GM18870 (cell line): ENCODE results near the gene SCFD2.
A peak's percentile ranks its signal among the peaks of the same experiment; 100 is the strongest.

Experiments
- ATAC-seq: cut with Tn5 transposase; IDR thresholded peaks from one replicate; pipeline ENCODE4 v1.9.1; 2021; ENCODE audit warnings: moderate library complexity; ENCODE audit not compliant: unreplicated experiment

SCFD2 gene

GRCh38 chr4:53019485-53020382 is 346.1 kb downstream of the SCFD2 start:
- no peak for ATAC-seq

- no peak for ATAC-seq
Observed at GRCh38 chr4:53018471-53018870, 347.4 kb downstream of the SCFD2 start.

DNA sequence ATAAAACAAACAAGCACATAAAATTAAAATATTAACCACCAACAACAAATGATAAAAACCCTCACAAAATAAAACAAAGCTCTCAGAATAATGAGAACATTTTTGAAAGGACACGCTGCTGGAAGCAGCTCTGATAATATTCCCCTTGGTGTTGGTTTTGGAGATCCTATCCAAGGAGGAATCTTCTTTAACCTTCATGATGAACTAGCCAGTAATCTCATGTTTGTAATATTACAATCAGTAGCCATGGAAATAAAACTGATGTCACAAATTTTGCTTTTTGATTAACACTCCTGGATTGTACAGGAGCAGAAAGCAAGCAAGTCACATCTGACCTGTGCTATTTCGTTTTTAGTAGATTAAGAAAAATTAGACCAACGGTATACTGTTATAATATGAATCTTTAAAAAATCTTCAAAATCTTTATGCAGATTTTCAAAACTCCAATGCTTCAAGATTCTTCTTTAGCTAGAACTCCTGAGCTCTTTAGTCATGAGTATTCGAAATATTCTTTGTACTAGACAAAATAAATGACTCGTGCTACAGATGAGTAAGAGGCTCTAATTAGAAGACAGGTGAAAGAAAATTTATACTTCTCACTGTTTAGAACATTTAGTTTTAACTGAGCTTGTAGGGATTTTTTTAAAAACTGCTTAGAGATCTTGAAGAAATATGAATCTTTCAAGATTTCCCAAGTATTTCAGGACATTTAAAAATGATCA is 349.6 kb downstream of the SCFD2 start:
- ATAC-seq = no peak

DNA sequence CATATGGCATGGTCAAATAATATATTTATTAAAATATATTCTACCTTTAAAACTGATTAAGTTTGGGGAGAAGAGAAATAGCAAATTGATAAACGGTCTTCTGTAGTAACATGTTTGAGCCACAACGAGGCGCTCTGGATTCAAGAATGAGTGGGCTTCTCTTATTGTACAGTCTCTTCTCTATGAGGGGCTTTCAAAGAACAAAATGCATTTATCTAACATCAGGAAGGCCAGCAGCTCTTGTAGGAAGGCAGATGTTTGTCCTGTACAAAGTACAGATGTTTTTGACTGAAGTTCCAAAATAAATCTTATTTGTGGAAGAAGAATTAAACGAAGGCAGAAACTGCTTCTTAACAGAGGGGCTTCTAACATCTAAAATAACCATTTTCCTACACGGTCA is 350.2 kb downstream of the SCFD2 start:
- ATAC-seq = no peak

- ATAC-seq = no peak
Observed at GRCh38 chr4:53014881-53015280, 351.0 kb downstream of the SCFD2 start.

- no peak for ATAC-seq
Observed at GRCh38 chr4:53013873-53014775, 351.7 kb downstream of the SCFD2 start.

DNA sequence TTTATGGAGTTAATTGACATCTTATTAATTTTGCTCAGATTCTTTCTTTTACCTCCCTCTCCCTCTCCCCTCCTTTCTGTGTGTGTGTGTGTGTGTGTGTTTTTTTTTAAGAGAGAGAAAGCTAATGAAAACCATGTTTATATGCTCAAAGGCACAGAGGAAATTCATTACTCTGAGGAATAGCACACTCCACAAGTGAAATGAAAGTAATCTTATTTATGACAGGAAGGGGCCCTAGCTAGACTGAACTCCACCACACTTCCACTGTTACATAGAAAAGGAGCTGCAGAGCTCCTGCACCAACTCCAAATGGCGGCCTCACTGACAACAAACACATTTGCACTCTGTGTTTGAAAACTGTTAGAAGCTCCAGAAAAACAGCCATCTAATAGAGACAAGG is 353.1 kb downstream of the SCFD2 start:
- peak; percentile 82 for ATAC-seq

GRCh38 chr4:53011259-53011905 is 354.5 kb downstream of the SCFD2 start:
- ATAC-seq = no peak

GRCh38 chr4:53010318-53010717 is 355.5 kb downstream of the SCFD2 start:
- ATAC-seq = no peak

DNA sequence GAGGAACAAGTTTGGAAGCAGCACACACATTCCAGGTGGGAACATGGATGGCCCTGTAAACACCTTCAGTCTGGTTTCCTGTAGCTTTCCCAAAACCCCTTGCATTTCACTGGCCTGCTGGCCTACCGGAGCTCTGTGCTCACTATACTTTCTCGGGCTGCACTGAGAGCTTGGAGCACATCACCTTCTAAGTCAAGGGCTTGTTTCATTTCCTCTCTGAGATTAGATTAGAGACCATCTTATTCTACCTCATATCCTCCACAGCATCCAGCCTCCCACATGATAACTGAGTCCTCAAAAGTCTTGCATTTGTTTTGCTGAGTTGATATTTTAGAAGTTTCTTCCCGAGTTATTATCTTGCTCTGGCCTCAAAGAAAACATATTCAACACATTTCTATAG is 356.0 kb downstream of the SCFD2 start:
- no peak for ATAC-seq

DNA sequence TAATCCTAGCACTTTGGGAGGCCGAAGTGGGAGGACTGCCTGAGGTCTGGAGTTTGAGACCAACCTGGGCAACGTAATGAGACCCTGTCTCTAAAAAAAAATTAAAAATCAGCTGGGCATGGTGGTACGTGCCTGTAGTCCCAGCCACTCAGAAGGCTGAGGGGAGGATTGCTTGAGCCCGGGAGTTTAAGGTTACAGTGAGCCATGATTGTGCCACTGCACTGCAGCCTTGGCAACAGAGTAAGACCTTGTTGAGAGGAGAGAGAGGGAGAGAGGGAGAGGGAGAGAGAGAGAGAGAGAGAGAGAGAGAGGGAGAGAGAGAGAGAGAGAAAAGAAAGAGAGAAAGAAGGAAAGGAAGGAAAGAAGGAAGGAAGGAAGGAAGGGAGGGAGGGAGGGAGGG is 358.8 kb downstream of the SCFD2 start:
- no peak for ATAC-seq

DNA sequence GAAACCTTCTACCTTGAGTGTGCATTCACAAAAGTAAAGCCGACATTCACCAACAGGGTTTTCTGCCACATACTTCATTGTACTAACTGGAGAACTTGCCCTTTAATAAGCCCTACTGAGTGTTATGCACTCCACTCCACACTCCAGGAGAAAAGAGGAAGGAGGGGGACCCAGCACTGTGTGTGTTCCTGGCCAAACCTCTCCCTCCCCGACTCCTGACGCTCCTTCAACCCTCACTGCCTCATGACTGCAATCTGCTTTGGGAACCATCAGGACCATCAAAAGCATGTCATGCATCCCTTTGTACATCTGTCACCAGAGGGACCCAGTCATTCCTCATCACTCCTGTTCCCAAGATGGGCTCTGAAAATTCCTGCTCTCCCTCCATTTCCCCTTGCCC is 360.1 kb downstream of the SCFD2 start:
- ATAC-seq = no peak

- no peak for ATAC-seq
Observed at GRCh38 chr4:53005149-53005546, 360.7 kb downstream of the SCFD2 start.

DNA sequence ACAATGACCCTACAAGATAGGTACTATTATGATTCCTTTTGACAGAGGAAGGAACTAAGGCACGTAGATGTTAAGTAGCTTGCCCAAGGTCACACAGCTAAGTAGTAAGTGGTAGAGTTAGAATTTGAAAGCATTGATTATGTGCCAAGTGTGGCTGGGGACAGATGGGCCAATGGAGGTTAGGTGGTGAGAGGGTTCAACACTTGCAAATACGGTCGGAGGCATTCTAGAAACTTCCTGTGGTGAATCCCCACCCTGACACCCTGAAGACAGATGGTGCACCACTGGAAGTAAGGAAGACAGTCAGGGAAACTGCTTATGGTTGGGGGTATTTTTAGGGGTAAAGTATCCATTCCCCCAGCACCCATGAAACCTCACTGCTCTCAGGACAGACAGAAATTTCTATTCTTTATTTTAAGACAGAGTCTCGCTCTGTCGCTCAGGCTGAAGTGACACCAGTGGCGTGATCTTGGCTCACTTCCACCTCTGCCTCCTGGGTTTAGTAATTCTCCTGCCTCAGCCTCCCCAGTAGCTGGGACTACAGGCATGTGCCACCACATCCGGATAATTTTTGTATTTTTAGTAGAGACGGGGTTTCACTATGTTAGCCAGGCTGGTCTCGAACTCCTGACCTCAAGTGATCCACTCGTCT is 361.2 kb downstream of the SCFD2 start:
- ATAC-seq = no peak

DNA sequence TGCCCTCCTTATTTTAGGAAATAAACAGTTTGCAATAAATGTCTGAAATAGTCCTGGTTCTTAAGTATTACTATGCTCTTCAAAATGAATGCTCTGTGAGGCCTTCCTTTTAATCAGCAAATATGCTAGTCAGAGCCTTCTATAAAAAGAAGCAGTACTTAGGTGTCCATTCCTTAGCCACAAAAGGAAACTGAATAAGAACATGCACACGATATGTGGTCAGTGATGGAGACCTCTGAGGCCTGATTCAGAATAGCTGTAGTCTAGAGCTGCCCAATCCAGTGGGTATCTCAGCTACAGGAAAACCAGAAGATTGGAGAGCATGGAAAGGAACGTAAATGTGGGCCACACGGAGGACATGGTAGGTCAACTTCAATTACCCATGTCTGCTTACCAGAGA is 361.9 kb downstream of the SCFD2 start:
- no peak for ATAC-seq

GRCh38 chr4:53000560-53000959 is 365.3 kb downstream of the SCFD2 start:
- ATAC-seq = no peak

- ATAC-seq = no peak
Observed at GRCh38 chr4:52999626-53000025, 366.2 kb downstream of the SCFD2 start.

DNA sequence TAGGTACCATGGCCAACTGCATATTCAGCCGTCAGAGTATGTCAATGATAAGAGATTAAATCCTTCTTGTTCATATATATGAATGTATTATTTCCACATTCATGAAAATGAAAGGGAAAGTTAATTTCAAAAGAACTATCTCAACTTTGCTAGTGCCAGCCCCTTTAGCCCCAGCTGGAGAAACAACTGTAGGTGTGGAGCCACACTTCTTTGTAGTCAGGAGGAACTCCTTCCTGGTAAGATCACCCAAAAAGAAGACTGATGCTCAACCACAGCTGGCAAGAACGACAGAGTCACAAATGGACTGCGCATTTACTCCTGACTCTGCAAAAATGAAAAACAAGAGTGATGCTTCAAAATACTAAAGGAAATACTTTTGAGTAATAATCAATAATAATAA is 367.4 kb downstream of the SCFD2 start:
- no peak for ATAC-seq

DNA sequence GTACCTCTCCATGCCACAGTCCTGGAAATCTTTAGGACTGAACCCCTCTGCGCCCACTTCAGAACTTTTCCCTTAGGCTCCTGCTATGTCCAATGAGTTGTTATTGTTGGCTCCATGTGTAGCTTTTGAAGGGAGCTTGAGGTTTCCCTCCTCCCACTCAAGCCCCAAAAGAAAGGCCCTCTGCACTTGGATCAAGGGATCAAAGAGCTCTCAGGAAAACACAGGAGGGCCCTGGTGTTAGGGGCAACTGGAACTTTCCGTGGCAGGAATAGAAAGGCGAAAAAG is 368.8 kb downstream of the SCFD2 start:
- no peak for ATAC-seq
